Medulla oblongata (tissue), 1 donor: ENCODE results near the gene RRAD.

Experiments used
- DNase-seq: peaks from one replicate; pipeline ENCODE4 v3.0.0-alpha.2; 2015; ENCODE audit errors: extremely low spot score

RRAD gene

GRCh38 chr16:66881014-66881417, 44.3 kb downstream of the RRAD start:
- DNase-seq: no peak

DNA sequence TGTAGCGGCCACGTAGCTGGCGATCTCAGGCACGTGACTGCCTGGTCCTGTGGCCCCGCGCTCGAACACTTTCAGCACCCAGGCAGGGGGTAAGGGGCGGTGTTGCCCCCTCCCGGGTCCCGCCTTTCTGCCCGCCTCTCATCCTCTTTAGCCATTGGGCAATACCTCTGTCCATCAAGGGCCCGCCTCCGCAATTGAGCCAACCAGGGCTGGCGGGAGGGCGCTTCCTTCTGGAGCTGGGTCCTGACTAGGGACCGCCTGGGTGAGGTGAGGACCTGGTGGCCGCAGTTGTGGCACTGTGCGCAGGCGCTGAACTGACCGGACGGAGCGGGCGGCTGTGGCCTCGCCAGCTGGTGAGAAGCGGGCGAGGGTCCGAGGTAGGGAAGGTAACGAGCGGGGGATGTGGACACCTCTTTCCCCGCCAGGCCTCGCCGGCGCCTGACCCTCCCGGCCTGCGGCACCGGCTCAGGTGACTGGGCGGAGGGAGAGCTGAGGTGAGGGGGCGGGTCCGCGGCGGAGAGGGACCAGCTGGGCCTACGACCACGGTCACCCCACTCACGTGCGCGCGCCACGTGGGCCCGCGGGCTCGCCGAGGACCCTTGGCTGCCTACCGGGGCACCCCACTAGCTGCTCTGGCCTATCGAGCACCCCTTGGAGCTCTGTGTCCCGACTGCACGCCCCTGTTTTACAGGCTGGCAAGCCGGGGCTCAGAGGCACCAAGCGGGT, 44.9 kb downstream of the RRAD start, which contains the start of gene PDP2:
PDP2 (plus strand) TSS at position 228 of the 726 bp plus-strand sequence. CDS start 3,770 bp downstream, outside the sequence.
- peak; percentile 98 for DNase-seq

GRCh38 chr16:66878067-66878466, 47.3 kb downstream of the RRAD start:
- no peak for DNase-seq

DNA sequence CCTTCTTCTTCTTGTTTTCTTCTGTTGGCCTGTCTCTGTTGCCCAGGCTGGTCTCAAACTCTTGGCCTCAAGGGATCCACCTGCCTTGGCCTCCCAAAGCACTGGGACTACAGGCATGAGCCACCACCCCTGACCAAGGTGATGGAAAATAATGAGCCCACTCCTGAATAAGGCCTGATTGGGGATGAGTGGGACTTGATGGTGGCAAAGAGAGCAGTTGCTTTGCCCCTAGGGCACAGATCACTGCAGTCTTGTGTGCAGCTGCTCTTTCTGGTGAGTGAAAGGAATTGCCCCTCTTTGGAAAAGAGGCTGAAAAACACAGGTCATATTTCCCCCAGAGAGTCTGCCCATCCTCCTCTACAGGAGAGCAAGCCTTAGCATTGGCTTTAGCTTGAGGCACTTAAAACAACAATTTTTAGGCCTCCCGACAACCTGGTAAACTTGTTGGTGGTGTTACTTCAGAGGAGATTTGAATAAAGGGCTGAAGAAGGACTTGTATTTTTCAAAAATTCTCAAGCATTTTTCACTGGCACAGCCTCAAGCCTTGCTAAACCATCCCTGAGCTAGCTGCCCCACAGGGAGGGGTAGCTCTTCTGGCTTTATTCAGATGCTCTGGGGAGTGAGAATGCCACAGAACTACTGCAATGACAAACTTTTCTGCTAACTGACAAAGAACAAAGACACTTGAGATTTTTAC, 51.1 kb downstream of the RRAD start:
- no peak for DNase-seq

- no peak for DNase-seq
Measured at GRCh38 chr16:66873685-66874055, 51.7 kb downstream of the RRAD start.

- peak; percentile 92 for DNase-seq
Measured at GRCh38 chr16:66872943-66873684, 52.2 kb downstream of the RRAD start.

- DNase-seq: no peak
Measured at GRCh38 chr16:66872559-66872942, 52.8 kb downstream of the RRAD start.

DNA sequence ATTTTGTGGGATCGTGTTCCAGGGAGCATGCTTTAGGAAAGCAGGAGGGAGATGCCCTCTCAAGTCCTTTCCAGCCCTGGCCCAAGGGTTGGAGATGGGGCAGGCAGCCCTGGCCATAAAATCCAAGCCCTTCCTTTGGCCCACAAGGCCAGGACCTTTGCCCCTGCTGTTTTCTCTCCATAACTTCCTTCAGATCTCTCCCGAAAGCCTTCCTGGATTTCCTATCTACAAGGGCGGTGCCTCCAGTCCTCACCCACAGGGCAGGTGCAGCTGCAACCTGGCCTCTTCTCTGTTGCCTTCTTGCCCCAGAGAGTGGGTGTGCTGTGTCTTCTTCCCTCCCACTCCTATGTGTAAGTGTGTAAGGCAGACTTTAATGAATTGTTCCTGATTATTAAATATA, 53.5 kb downstream of the RRAD start:
- DNase-seq: no peak
